Hepatocyte (in vitro differentiated cells): Measurements from ENCODE around the gene HIPK3. TPM values are rescaled to one million over a fixed set of nuclear protein-coding genes. Genes with fewer than 3 reads are reported as not detected.
A peak's percentile ranks its signal among the peaks of the same experiment; 100 is the strongest.

Experiments used
- DNase-seq: peaks from one replicate; pipeline ENCODE4 v3.0.0-alpha.2; 2016; ENCODE audit warnings: low spot score
- H2AFZ ChIP-seq: fragments of 200-600 bp; sonication (generic); 2 replicates; pipeline ENCODE4 v1.6.0; 2016; ENCODE audit warnings: antibody characterized with exemption, mild to moderate bottlenecking
- H3K27ac ChIP-seq: fragments of 200-600 bp; sonication (generic); 2 replicates; pipeline ENCODE4 v1.5.1; 2016; ENCODE audit warnings: mild to moderate bottlenecking
- H3K27me3 ChIP-seq: fragments of 200-600 bp; sonication (generic); 2 replicates; pipeline ENCODE4 v1.6.1; 2016
- H3K36me3 ChIP-seq: fragments of 200-600 bp; sonication (generic); replicated peaks from 2 replicates; pipeline ENCODE4 v1.5.1; 2016; ENCODE audit warnings: low read depth; ENCODE audit not compliant: insufficient read depth
- H3K4me1 ChIP-seq: fragments of 200-600 bp; sonication (generic); 2 replicates; pipeline ENCODE4 v1.5.1; 2016; ENCODE audit warnings: mild to moderate bottlenecking, moderate library complexity; ENCODE audit not compliant: insufficient read depth
- H3K4me2 ChIP-seq: fragments of 200-600 bp; sonication (generic); 2 replicates; pipeline ENCODE4 v1.6.0; 2016
- H3K4me3 ChIP-seq: fragments of 200-600 bp; sonication (generic); 2 replicates; pipeline ENCODE4 v1.5.1; 2016; ENCODE audit warnings: mild to moderate bottlenecking
- H3K79me2 ChIP-seq: fragments of 200-600 bp; sonication (generic); 2 replicates; pipeline ENCODE4 v1.6.0; 2017; ENCODE audit warnings: mild to moderate bottlenecking
- H3K9me2 ChIP-seq: fragments of 200-600 bp; sonication (generic); replicated peaks from 2 replicates; pipeline ENCODE4 v1.6.0; 2017; ENCODE audit warnings: mild to moderate bottlenecking; ENCODE audit not compliant: insufficient read depth
- H3K9me3 ChIP-seq: fragments of 200-600 bp; sonication (generic); 2 replicates; pipeline ENCODE4 v1.5.1; 2016; ENCODE audit warnings: low read depth, mild to moderate bottlenecking
- H4K20me1 ChIP-seq: fragments of 200-600 bp; sonication (generic); 2 replicates; pipeline ENCODE4 v1.6.0; 2016; ENCODE audit warnings: mild to moderate bottlenecking; ENCODE audit not compliant: insufficient read depth, poor library complexity, severe bottlenecking
- CTCF ChIP-seq: fragments of 200-600 bp; sonication (generic); IDR thresholded peaks from 2 replicates; pipeline ENCODE4 v1.5.1; 2016; ENCODE audit warnings: antibody characterized with exemption, mild to moderate bottlenecking; ENCODE audit not compliant: poor library complexity
- EZH2 ChIP-seq: fragments of 200-600 bp; sonication (generic); IDR thresholded peaks from 2 replicates; pipeline ENCODE4 v1.6.1; 2016; ENCODE audit warnings: antibody characterized with exemption, mild to moderate bottlenecking, borderline replicate concordance
- EZH2phosphoT487 ChIP-seq: fragments of 200-600 bp; sonication (generic); IDR thresholded peaks from one replicate; pipeline ENCODE4 v1.6.1; 2018; ENCODE audit warnings: antibody characterized with exemption, mild to moderate bottlenecking, low read depth, moderate library complexity; ENCODE audit not compliant: unreplicated experiment, severe bottlenecking
- WGBS: methylation state at CpG from one replicate; pipeline ENCODE4 v1.1.6; 2016; ENCODE audit warnings: low lambda C conversion rate; ENCODE audit errors: missing lambda C conversion rate; 5-methylcytosine and 5-hydroxymethylcytosine counted together
- polyA plus RNA-seq: library from polyadenylated mRNA; unstranded; fragments of >200 nt; fragmentation: Nextera tagmentation; extraction: Ambion mirVana; gene quantifications from 2 replicates; pipeline ENCODE4 v1.2.1, GENCODE V29; 2016
- total RNA-seq: library from RNA; depleted of rRNA; stranded (reverse); fragments of >200 nt; gene quantifications from 2 replicates; pipeline ENCODE4 v1.2.3, GENCODE V29; 2014

The HIPK3 gene
- total and polyA plus RNA-seq, 2 experiments from 2014 or later: 25.0 to 123 TPM

GRCh38 chr11:33323421-33323820 lies 66.2 kb downstream of the HIPK3 start:
- no peak overlapping the region for H2AFZ ChIP-seq
- H3K79me2 ChIP-seq: peaks cover 100% of the 10 kb centered on the region
- no peak overlapping the region for H3K27ac ChIP-seq
- H3K4me1 ChIP-seq: peaks cover 32% of the 10 kb centered on the region
- no peaks in the 10 kb centered on the region for H3K27me3 ChIP-seq
- H3K9me2 ChIP-seq: no peaks in the 10 kb centered on the region
- 86% methylated on average over 4 of the region's 4 CpGs for WGBS
- H3K36me3 ChIP-seq: no peaks in the 10 kb centered on the region
- H3K9me3 ChIP-seq: no peaks in the 10 kb centered on the region
- no peak for DNase-seq
- TF ChIP-seq EZH2phosphoT487 (no peak), EZH2 (no peak), CTCF (no peak)
- no peak overlapping the region for H3K4me2 ChIP-seq
- peaks cover 58% of the 10 kb centered on the region for H4K20me1 ChIP-seq
- no peak overlapping the region for H3K4me3 ChIP-seq

- Histone ChIP-seq H3K36me3 (no peaks in the 10 kb centered on the region), H3K9me2 (no peaks in the 10 kb centered on the region), H3K27me3 (no peaks in the 10 kb centered on the region), H3K79me2 (peaks cover 100% of the 10 kb centered on the region), H3K4me3 (no peak overlapping the region), H3K27ac (peak overlapping the region; percentile 7), H4K20me1 (peaks cover 52% of the 10 kb centered on the region), H3K4me1 (peaks cover 32% of the 10 kb centered on the region), H2AFZ (no peak overlapping the region), H3K9me3 (no peaks in the 10 kb centered on the region), H3K4me2 (peak overlapping the region; percentile 29)
- DNase-seq: no peak
- 69% methylated on average over 4 of the region's 4 CpGs for WGBS
- no peak for TF ChIP-seq CTCF
- TF ChIP-seq EZH2phosphoT487: no peak
- TF ChIP-seq EZH2: no peak
Measured at GRCh38 chr11:33324302-33324985, 67.3 kb downstream of the HIPK3 start.

GRCh38 chr11:33325451-33325850 lies 68.3 kb downstream of the HIPK3 start:
- no peak for DNase-seq
- Histone ChIP-seq H3K4me3 (no peak overlapping the region), H3K36me3 (no peaks in the 10 kb centered on the region), H3K27ac (no peak overlapping the region), H2AFZ (no peak overlapping the region), H3K9me3 (no peaks in the 10 kb centered on the region), H3K4me2 (no peak overlapping the region), H3K4me1 (peaks cover 32% of the 10 kb centered on the region), H4K20me1 (peaks cover 45% of the 10 kb centered on the region), H3K9me2 (no peaks in the 10 kb centered on the region), H3K79me2 (peaks cover 94% of the 10 kb centered on the region), H3K27me3 (no peaks in the 10 kb centered on the region)
- TF ChIP-seq EZH2phosphoT487 (no peak), EZH2 (no peak), CTCF (no peak)
- WGBS: 92% methylated on average over 5 of the region's 5 CpGs
